Measurements from ENCODE around the gene MMP24OS.

DNA sequence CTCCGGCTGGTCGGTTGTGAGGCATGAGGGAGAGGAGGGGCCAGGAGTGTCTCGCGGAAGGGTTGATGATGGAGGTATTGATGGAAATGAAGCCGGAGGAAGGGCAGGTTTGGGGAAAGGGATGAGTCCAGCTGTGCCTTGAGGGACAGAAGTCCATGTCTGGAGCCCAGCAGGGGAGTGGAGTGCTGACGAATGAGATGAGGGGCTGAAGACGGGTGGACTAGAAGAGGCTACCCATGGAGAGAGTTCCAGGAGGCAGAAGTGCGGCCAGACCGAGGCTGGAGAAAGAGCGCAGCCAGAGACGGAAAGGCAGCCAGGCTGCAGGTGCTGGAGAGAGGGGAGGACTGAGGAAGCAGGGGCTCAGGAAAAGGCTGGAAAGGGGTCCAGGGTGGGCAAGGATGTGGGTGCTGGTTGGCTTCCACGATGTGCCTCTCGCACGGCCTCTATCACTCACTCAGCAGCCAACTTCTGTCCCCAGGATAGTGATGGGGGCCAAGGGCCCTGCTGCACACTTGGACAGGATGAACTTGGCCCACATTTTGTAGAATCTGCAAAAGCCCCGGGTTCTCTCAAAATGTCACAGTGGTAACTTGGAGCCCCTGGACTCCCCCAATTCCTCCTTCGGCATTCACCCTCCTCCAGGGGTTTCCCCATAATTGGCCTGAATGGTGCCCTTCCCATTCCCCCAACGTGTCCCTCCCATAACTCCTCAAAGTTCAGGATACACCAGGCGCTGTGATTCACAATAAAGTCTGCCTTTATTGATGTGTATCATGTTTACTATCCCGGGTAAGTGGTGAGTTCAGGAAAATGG is 7.3 kb upstream of the MMP24OS start:
- TF ChIP-seq SP1 (IDR thresholded peaks at IDR 0.05) (no peak), ELF4 (IDR thresholded peaks at IDR 0.05) (no peak)

All from HEK293T (cell line).